ENCODE results near the gene ACTL10. TPM values are rescaled to one million over a fixed set of nuclear protein-coding genes. Genes with fewer than 3 reads are reported as not detected.

Gene ACTL10
- polyA plus RNA-seq, 2 of the 4 experiments (the other 2 are of a cell fraction): not detected

DNA sequence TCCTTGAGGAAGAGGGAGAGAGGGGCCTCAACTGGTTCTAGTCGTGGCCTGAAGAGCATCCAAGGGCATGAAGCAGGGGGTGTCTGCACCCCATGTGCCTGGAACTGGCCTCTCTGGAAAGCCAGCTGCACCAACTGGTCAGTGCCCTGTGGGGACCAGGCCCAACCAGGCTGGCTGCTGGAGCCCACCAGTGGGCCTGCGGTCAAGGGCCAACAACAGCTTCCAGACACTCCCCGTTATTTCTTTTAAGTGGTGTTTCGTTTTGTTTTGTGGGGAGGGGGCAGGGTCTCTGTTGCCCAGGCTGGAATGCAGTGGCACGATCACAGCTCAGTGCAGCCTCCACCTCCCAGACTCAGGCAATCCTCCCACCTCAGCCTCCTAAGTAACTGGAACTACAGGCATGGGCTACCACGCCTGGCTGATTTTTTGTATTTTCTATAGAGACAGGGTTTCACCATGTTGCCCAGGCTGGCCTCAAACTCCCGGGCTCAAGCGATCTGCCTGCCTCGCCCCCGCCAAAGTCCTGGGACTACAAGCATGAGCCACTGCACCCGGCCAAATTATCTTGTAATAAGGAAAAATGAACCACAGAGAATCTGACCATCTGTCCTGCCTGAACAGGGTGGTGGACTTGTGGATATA, 16.5 kb upstream of the ACTL10 start (continued):
- TF ChIP-seq SREBF2 (IDR thresholded peaks at IDR 0.05) (no peak), FOSB (CRISPR knock-in tag; IDR thresholded peaks at IDR 0.05) (no peak), ESRRA (IDR thresholded peaks at IDR 0.05; ENCODE audit: borderline replicate concordance, low read length) (no peak), JUNB (IDR thresholded peaks at IDR 0.05) (no peak), POLR2A (IDR thresholded peaks at IDR 0.05; ENCODE audit: low read length) (no peak), NR3C1 (IDR thresholded peaks at IDR 0.05) (no peak), EP300 (IDR thresholded peaks at IDR 0.05) (no peak), ZFP36 (IDR thresholded peaks at IDR 0.05; ENCODE audit: borderline replicate concordance, partially characterized antibody) (no peak)

GRCh38 chr20:33650753-33651561, 15.8 kb upstream of the ACTL10 start:
- no peak for ATAC-seq
- Histone ChIP-seq H3K27ac (no peak overlapping the region), H3K4me2 (no peak overlapping the region), H3K4me3 (no peak overlapping the region), H3K9me3 (no peaks in the 10 kb centered on the region), H3K4me1 (peaks cover 4% of the 10 kb centered on the region; the same call in 1 of the 3 replicates)
- CTCF ChIA-PET: interaction anchor here (2.3 to 4.8 kb wide), 5 partner anchors 8 to 197 kb away, joined by 8 to 28 read pairs (median 20); partner anchors contain the start of gene C20orf144
- TF ChIP-seq JUNB (IDR thresholded peaks at IDR 0.05) (no peak), MYC (IDR thresholded peaks at IDR 0.05; ENCODE audit: borderline replicate concordance, low read length) (no peak)
- WGBS (ENCODE audit: missing lambda C conversion rate): 79% methylated on average over 10 of the region's 10 CpGs
- POLR2A ChIA-PET: no interaction called here
- no peak for FAIRE-seq
- DNase-seq (ENCODE audit: low read depth in 1 of 2, low spot score in 1 of 2): no peak

DNA sequence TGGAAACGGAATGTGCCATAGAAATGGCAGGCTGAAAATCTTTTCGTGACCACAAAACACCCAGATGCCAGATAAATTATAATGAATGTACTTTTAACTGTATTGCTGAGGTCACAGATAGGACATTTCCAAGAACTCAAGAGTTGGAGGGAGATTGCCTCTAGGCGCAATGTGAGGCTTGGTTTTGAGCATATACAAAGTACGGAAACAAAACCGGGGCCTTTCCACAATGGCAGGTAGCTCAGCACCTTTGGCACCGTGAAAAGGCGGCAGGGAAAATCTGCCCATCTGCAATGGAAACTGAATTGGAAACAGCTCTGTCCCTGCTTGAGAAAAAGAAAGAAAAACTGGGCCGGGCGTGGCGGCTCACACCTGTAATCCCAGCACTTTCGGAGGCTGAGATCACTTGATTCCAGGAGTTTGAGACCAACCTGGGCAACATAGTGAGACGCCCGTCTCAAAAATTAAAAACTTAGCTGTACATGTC, 15.1 kb upstream of the ACTL10 start:
- POLR2A ChIA-PET: no interaction called here
- no peak for FAIRE-seq
- H3K4me2 ChIP-seq: no peak overlapping the region
- CTCF ChIA-PET: interaction anchor here (0.6 to 4.8 kb wide), 7 partner anchors 9 to 974 kb away, joined by 3 to 28 read pairs (median 16); partner anchors contain the start of gene C20orf144
- TF ChIP-seq NPAS2 (CRISPR knock-in tag; IDR thresholded peaks at IDR 0.05; ENCODE audit: borderline replicate concordance): no peak
- no peak for TF ChIP-seq RCOR1 (IDR thresholded peaks at IDR 0.05; ENCODE audit: low read depth, low read length)
- TF ChIP-seq CBX8 (IDR thresholded peaks at IDR 0.05): no peak
- no peak for TF ChIP-seq EP300 (IDR thresholded peaks at IDR 0.05)
- TF ChIP-seq RAD21 (conservative IDR thresholded peaks at IDR 0.05 in 1 of 2, IDR thresholded peaks at IDR 0.05 in 1 of 2): no peak
- no peak for TF ChIP-seq POLR2AphosphoS2 (conservative IDR thresholded peaks at IDR 0.05; ENCODE audit: low read length)
- TF ChIP-seq, protein P1, sequence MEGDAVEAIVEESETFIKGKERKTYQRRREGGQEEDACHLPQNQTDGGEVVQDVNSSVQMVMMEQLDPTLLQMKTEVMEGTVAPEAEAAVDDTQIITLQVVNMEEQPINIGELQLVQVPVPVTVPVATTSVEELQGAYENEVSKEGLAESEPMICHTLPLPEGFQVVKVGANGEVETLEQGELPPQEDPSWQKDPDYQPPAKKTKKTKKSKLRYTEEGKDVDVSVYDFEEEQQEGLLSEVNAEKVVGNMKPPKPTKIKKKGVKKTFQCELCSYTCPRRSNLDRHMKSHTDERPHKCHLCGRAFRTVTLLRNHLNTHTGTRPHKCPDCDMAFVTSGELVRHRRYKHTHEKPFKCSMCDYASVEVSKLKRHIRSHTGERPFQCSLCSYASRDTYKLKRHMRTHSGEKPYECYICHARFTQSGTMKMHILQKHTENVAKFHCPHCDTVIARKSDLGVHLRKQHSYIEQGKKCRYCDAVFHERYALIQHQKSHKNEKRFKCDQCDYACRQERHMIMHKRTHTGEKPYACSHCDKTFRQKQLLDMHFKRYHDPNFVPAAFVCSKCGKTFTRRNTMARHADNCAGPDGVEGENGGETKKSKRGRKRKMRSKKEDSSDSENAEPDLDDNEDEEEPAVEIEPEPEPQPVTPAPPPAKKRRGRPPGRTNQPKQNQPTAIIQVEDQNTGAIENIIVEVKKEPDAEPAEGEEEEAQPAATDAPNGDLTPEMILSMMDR (IDR thresholded peaks at IDR 0.05): no peak
- no peak for TF ChIP-seq ZNF302 (CRISPR knock-in tag; IDR thresholded peaks at IDR 0.05)
- no peak for DNase-seq (ENCODE audit: low read depth in 1 of 2, low spot score in 1 of 2)
- no peak overlapping the region for H3K27ac ChIP-seq
- no peaks in the 10 kb centered on the region for H3K9me3 ChIP-seq
- ATAC-seq: no peak
- H3K4me1 ChIP-seq: peaks cover 4% of the 10 kb centered on the region; the same call in 1 of the 3 replicates
- no peak overlapping the region for H3K4me3 ChIP-seq
- WGBS (ENCODE audit: missing lambda C conversion rate): 92% methylated on average over 13 of the region's 13 CpGs

DNA sequence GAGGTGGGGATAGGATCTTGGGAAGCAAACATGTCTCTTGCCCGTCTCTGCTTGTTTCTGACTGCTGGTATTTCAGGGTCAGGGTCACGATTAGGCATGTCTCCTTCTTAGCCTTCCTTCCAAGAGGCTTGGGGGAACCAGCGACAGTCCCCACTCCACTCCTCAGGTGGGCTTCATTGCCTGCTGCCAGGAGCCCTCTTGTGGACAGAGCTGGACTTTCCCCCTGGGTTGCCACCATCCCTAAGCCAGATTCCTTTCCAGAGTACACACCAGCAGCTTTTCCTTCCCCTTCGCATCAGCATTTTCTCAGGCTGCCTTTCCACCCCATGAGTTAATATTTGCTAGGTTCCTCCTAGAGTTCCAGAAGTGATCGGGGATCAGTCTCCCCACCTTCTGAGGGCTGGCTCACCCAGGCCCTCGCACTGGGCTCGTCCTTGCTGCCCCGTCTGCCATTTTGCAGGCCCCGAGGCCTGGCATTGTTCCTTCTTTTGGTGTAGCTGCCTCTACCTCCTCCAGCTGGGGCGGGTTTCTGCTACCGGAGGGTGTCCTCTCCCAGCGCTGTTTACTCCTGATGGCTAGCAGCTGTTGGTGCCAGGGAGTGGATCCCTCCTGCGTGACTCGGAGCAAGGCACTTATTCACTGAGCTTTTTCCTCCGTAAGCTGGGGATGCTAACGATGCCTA, 13.4 kb upstream of the ACTL10 start:
- 54% methylated on average over 16 of the region's 16 CpGs for WGBS (ENCODE audit: missing lambda C conversion rate)

More for the DNA sequence above, 13.4 kb upstream of the ACTL10 start:
- ATAC-seq (peak; percentile 82 to 87), FAIRE-seq (no peak), DNase-seq (ENCODE audit: low read depth in 1 of 2, low spot score in 1 of 2) (peak; percentile 72 to 73)
- Histone ChIP-seq H3K4me3 (no peak overlapping the region), H3K27ac (peak overlapping the region in 1 of 2 experiments; percentile 47; a peak in 2 of 6 replicates), H3K4me1 (peaks cover 4% of the 10 kb centered on the region; the same call in 1 of the 3 replicates), H3K4me2 (peak overlapping the region; percentile 35; the same call in 1 of the 3 replicates), H3K9me3 (no peaks in the 10 kb centered on the region)
- POLR2A ChIA-PET: interaction anchor here (0.6 to 2.2 kb wide), 2 partner anchors 10 to 163 kb away, joined by 3 to 14 read pairs; partner anchors contain the start of gene CBFA2T2
- CTCF ChIA-PET: interaction anchor here (0.5 to 4.8 kb wide), 31 partner anchors 9 to 429 kb away, joined by 3 to 28 read pairs (median 4); partner anchors contain the start of genes ACTL10, C20orf144, PXMP4 and SNTA1
- TF ChIP-seq SMC3 (IDR thresholded peaks at IDR 0.05) (peak; percentile 88), PBX3 (IDR thresholded peaks at IDR 0.05) (peak; percentile 33; the same call in 1 of the 2 replicates), MYC (IDR thresholded peaks at IDR 0.05; ENCODE audit: borderline replicate concordance, low read length) (no peak), JUNB (IDR thresholded peaks at IDR 0.05) (no peak), HDAC2 (IDR thresholded peaks at IDR 0.05) (no peak), RAD21 (conservative IDR thresholded peaks at IDR 0.05 in 1 of 2, IDR thresholded peaks at IDR 0.05 in 1 of 2) (peak; percentile 79 to 93), HOXA7 (CRISPR knock-in tag; IDR thresholded peaks at IDR 0.05) (no peak; the same call in 1 of the 2 replicates), MAFK (IDR thresholded peaks at IDR 0.05; ENCODE audit: partially characterized antibody) (peak; percentile 60), JUN (IDR thresholded peaks at IDR 0.05) (peak in 1 of 2 experiments; percentile 24; a peak in 1 of 5 replicates)
- TF ChIP-seq, protein P1 (IDR thresholded peaks at IDR 0.05): peak; percentile 87

Measured in A549 (cell line).